WTC11 (cell line): ENCODE measurements around the gene HOXC4.

ENCODE experiments used
- CBFB ChIP-seq: sonication (generic); formaldehyde crosslinking; IDR thresholded peaks from 2 replicates; pipeline ENCODE4 v1.8.1; 2022; ENCODE audit warnings: mild to moderate bottlenecking, low read depth, missing genetic modification reagents
- CREB1 ChIP-seq: sonication (generic); formaldehyde crosslinking; IDR thresholded peaks from 2 replicates; pipeline ENCODE4 v1.8.0; 2023; ENCODE audit warnings: mild to moderate bottlenecking, missing genetic modification reagents
- ETV6 ChIP-seq: sonication (generic); formaldehyde crosslinking; IDR thresholded peaks from 2 replicates; pipeline ENCODE4 v1.8.1; 2022; ENCODE audit warnings: mild to moderate bottlenecking, missing genetic modification reagents
- HMGXB4 ChIP-seq: sonication (generic); formaldehyde crosslinking; IDR thresholded peaks from 2 replicates; pipeline ENCODE4 v1.8.1; 2023; ENCODE audit warnings: mild to moderate bottlenecking, moderate library complexity, missing genetic modification reagents
- MXD4 ChIP-seq: fragments of 250-450 bp; sonication (Bioruptor Pico); IDR thresholded peaks from 2 replicates; pipeline ENCODE4 v1.8.0; 2021; ENCODE audit warnings: mild to moderate bottlenecking, moderate library complexity, borderline replicate concordance
- NR2C2 ChIP-seq: sonication (generic); formaldehyde crosslinking; IDR thresholded peaks from 2 replicates; pipeline ENCODE4 v1.8.0; 2022; ENCODE audit warnings: mild to moderate bottlenecking, missing genetic modification reagents
- TF ChIP-seq, protein P1 (sequence below): sonication (generic); formaldehyde crosslinking; IDR thresholded peaks from 2 replicates; pipeline ENCODE4 v1.8.1; 2023; ENCODE audit warnings: mild to moderate bottlenecking, missing genetic modification reagents
- TF ChIP-seq, protein P2 (sequence below): fragments of 200-600 bp; IDR thresholded peaks from 2 replicates; pipeline ENCODE4 v1.8.0; 2022; ENCODE audit warnings: antibody characterized with exemption
- TF ChIP-seq, protein P3 (sequence below): sonication (generic); formaldehyde crosslinking; IDR thresholded peaks from 2 replicates; pipeline ENCODE4 v1.8.1; 2023; ENCODE audit warnings: mild to moderate bottlenecking, missing genetic modification reagents, moderate library complexity
- TF ChIP-seq, protein P4 (sequence below): sonication (generic); formaldehyde crosslinking; IDR thresholded peaks from 2 replicates; pipeline ENCODE4 v1.8.1; 2022; ENCODE audit warnings: low read depth, mild to moderate bottlenecking, moderate library complexity, missing genetic modification reagents, borderline replicate concordance

GRCh38 chr12:54071942-54072341 lies 18.3 kb downstream of the HOXC4 start:
- no peak for TF ChIP-seq HMGXB4 (CRISPR knock-in tag)
- no peak for TF ChIP-seq CREB1 (CRISPR knock-in tag)
- TF ChIP-seq, protein P1, sequence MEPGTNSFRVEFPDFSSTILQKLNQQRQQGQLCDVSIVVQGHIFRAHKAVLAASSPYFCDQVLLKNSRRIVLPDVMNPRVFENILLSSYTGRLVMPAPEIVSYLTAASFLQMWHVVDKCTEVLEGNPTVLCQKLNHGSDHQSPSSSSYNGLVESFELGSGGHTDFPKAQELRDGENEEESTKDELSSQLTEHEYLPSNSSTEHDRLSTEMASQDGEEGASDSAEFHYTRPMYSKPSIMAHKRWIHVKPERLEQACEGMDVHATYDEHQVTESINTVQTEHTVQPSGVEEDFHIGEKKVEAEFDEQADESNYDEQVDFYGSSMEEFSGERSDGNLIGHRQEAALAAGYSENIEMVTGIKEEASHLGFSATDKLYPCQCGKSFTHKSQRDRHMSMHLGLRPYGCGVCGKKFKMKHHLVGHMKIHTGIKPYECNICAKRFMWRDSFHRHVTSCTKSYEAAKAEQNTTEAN (CRISPR knock-in tag), result no peak
- TF ChIP-seq, protein P2, sequence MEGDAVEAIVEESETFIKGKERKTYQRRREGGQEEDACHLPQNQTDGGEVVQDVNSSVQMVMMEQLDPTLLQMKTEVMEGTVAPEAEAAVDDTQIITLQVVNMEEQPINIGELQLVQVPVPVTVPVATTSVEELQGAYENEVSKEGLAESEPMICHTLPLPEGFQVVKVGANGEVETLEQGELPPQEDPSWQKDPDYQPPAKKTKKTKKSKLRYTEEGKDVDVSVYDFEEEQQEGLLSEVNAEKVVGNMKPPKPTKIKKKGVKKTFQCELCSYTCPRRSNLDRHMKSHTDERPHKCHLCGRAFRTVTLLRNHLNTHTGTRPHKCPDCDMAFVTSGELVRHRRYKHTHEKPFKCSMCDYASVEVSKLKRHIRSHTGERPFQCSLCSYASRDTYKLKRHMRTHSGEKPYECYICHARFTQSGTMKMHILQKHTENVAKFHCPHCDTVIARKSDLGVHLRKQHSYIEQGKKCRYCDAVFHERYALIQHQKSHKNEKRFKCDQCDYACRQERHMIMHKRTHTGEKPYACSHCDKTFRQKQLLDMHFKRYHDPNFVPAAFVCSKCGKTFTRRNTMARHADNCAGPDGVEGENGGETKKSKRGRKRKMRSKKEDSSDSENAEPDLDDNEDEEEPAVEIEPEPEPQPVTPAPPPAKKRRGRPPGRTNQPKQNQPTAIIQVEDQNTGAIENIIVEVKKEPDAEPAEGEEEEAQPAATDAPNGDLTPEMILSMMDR, result no peak
- TF ChIP-seq NR2C2 (CRISPR knock-in tag), result no peak
- TF ChIP-seq ETV6 (CRISPR knock-in tag), result no peak
- TF ChIP-seq, protein P3, sequence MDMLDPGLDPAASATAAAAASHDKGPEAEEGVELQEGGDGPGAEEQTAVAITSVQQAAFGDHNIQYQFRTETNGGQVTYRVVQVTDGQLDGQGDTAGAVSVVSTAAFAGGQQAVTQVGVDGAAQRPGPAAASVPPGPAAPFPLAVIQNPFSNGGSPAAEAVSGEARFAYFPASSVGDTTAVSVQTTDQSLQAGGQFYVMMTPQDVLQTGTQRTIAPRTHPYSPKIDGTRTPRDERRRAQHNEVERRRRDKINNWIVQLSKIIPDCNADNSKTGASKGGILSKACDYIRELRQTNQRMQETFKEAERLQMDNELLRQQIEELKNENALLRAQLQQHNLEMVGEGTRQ, result no peak
- no peak for TF ChIP-seq CBFB (CRISPR knock-in tag)
- TF ChIP-seq, protein P4, sequence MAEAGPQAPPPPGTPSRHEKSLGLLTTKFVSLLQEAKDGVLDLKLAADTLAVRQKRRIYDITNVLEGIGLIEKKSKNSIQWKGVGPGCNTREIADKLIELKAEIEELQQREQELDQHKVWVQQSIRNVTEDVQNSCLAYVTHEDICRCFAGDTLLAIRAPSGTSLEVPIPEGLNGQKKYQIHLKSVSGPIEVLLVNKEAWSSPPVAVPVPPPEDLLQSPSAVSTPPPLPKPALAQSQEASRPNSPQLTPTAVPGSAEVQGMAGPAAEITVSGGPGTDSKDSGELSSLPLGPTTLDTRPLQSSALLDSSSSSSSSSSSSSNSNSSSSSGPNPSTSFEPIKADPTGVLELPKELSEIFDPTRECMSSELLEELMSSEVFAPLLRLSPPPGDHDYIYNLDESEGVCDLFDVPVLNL (CRISPR knock-in tag), result no peak
- no peak for TF ChIP-seq MXD4 (CRISPR knock-in tag)
